RPMI8226 (cell line): ENCODE measurements around the gene SLC25A14.
"Not testable (repeated sequence)": the region's sequence is repeated elsewhere in the genome, so short reads cannot be mapped to it uniquely, and the experiment has no call there.

ENCODE experiments used
- DNase-seq: peaks from one replicate; pipeline ENCODE4 v3.0.0-alpha.2; 2015

The SLC25A14 gene, protein sequence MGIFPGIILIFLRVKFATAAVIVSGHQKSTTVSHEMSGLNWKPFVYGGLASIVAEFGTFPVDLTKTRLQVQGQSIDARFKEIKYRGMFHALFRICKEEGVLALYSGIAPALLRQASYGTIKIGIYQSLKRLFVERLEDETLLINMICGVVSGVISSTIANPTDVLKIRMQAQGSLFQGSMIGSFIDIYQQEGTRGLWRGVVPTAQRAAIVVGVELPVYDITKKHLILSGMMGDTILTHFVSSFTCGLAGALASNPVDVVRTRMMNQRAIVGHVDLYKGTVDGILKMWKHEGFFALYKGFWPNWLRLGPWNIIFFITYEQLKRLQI

GRCh38 chrX:130339408-130340222, at the start of gene SLC25A14:
TSS of gene SLC25A14 (plus strand) at chrX:130339919. CDS start at chrX:130340279, 360 bp downstream.
- peak; percentile 88 for DNase-seq

GRCh38 chrX:130295519-130296296, 44.0 kb upstream of the SLC25A14 start:
- DNase-seq: peak; percentile 14

- DNase-seq: no peak
Measured at GRCh38 chrX:130296297-130296678, 43.4 kb upstream of the SLC25A14 start.

DNA sequence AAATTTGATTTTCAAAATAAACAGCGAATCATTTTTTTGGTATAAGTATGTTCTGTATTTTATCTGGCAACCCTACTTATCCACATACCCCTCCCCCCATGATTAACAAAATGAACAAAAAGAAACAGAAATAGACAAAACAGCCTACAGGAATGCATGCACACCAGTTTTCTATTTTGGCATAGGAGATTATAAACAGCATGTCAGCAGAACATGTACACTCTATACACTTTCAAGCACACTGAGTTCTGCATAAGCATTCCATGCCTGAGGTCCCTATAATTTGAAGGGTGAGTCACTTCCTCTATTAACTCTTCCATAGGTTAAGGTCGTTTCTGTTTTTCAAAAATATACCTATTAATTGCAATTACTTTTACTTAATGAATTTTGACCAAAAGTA, 43.0 kb upstream of the SLC25A14 start:
- peak; percentile 63 for DNase-seq

GRCh38 chrX:130299279-130300009, 40.3 kb upstream of the SLC25A14 start:
- no peak for DNase-seq

DNA sequence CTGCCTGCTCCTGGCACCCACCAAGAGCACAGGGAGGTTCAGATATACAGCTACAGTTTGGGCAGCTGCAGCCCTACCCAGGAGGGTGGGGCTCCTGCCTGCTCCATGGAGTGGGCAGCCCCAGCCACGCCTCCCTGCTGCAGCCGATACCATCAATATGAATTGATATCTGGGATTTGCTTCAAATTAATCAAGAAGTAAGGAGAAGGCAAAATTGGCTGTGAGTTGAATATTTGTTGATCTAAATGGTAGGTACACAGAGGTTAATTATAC, 39.8 kb upstream of the SLC25A14 start:
- DNase-seq: no peak

- no peak for DNase-seq
Measured at GRCh38 chrX:130301405-130301804, 38.3 kb upstream of the SLC25A14 start.

DNA sequence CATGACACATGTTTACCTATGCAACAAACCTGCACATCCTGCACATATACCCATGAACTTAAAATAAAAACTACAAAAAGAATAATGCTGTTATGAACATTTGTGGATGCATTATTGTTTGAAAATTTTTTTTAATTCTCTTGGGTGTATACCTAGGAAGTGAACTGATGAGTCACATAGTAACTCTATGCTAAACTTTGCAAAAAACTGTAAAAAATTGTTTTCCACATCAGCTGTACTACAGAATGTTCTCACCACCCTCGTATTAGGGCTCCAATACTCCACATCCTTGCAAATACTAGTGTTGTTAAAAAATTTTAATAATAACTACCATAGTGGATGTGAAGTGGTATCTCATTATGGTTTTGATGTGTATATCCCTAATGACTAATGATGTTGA, 37.7 kb upstream of the SLC25A14 start:
- no peak for DNase-seq

- DNase-seq: no peak
Measured at GRCh38 chrX:130304587-130305368, 34.9 kb upstream of the SLC25A14 start.

DNA sequence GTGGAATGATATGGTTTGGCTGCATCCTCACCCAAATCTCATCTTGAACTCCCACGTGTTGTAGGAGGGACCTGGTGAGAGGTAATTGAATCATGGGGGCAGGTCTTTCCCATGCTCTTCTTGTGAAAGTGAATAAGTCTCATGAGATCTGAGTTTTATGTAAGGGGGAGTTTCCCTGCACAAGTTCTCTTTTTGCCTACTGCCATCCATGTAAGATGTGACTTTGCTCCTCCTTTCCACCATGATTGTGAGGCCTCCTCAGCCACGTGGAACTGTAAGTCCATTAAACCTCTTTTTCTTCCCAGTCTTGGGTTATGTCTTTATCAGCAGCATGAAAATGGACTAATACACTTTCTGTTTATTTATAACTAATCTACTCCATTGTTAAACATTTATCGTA, 19.8 kb upstream of the SLC25A14 start:
- not testable (repeated sequence) for DNase-seq

- DNase-seq: peak; percentile 31
Measured at GRCh38 chrX:130321550-130321949, 18.2 kb upstream of the SLC25A14 start.

- no peak for DNase-seq
Measured at GRCh38 chrX:130330146-130330545, 9.6 kb upstream of the SLC25A14 start.

GRCh38 chrX:130330706-130331105, 9.0 kb upstream of the SLC25A14 start:
- DNase-seq: peak; percentile 69

DNA sequence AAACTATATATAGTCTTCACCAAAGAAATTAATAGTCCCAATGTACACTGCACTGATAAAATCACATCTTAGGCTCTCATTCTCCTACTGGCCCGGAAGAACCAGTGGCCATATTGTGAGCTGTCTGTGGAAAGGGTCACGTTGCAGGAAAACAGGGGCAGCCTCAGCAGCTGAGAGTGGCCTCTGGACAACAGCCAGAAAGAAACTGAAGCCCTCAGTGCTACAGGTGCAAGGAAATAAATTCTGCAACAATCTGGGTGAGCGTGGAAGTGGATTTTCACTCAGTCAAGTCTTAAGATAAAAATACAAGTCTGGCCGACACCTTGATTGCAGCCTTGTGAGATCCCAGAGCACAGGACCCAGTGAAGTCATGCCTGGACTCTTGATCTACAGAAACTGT, 3.2 kb upstream of the SLC25A14 start:
- no peak for DNase-seq

GRCh38 chrX:130338869-130339268, 850 bp upstream of the SLC25A14 start:
- not testable (repeated sequence) for DNase-seq

- DNase-seq: no peak
Measured at GRCh38 chrX:130340271-130340670, 552 bp downstream of the SLC25A14 start.

DNA sequence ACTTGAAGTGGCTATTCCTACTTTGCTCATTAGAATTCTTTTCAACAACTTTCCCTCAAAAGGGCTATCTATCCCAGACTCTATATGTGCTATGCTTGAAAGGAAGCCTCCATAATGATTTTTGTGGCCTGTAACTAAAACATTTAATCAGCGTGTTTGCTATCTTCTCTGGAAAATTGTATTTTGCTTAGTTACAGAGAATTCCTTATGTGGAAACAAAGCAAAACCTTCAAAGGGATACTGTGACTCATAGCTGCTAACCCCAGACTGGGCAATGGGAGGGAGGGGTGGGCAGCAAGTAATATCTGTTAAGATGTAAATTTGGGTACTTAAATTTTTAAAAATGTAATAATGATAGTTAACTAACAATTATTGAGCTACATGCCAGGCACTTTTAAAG, 3.7 kb downstream of the SLC25A14 start:
- no peak for DNase-seq

GRCh38 chrX:130347321-130347720, 7.6 kb downstream of the SLC25A14 start:
- no peak for DNase-seq

- DNase-seq: no peak
Measured at GRCh38 chrX:130351567-130351966, 11.8 kb downstream of the SLC25A14 start.

DNA sequence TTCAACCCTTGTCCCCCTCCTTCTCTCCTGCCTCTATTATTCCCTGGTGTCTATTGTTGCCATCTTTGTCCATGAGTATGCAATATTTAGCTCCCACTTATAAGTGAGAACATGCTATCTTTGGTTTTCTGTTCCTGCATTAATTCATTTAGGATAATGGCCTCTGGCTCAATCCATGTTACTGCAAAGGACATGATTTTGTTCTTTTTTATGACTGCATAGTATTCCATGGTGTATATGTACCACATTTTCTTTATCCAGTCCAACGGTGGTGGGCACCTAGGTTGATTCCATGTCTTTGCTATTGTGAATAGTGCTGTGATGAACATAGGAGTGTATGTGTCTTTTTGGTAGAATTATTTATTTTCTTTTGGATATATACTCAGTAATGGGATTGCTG, 12.3 kb downstream of the SLC25A14 start:
- not testable (repeated sequence) for DNase-seq

GRCh38 chrX:130376077-130376476, 36.4 kb downstream of the SLC25A14 start:
- no peak for DNase-seq

DNA sequence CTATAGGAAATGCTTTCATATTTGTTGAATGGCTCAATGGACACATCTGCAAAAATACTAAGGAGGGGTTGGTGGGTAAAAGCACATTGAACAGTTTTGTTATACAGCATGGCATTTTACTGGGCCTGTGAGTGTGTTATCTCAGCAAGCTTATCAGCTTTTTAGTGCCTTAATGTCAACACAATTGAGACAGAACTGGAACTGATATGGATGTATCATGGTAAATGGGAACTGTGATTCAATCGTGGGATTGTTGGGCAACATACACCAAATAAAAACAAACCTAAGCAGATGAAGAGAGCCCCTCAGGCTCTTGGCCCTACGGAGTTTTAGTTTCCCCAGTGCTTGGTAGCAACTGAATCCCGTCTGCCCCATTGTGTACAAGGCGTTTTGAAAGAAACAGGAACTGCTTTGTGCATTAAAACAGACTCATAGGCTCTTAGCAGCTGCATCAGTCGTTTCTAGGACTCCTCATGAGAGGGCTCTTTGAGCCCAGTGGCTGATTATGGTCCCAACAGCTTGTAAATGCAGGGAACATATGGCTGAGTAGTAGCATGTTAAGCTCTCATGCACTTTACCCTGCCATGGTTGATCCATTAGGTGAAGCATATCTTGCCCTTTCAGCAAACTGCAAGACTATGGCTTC, 38.4 kb downstream of the SLC25A14 start:
- DNase-seq: peak; percentile 5
